ENCODE data around the gene MPPED2.

Gene MPPED2

DNA sequence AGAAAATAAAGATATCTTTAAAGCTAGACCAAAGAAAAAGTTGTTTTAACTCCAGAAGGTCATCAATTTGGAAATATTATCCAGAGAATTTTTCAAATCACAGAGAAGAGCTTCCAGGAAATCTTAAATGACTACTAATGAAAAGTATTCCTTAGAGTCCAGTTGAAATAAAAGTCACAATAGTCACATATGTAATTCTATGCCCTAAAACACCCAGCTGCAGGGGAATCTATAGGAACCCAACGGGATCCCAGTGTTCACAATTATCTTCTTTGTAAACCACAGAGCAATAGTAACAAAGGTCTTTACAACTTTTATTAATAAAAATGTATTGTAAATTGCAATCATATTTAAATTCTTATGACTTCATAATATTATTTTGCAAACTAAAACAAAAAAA lies 27.1 kb downstream of the MPPED2 start:
- no peak for TF ChIP-seq SIN3A (IDR thresholded peaks at IDR 0.05; ENCODE audit: borderline replicate concordance, insufficient read depth, low read length)

DNA sequence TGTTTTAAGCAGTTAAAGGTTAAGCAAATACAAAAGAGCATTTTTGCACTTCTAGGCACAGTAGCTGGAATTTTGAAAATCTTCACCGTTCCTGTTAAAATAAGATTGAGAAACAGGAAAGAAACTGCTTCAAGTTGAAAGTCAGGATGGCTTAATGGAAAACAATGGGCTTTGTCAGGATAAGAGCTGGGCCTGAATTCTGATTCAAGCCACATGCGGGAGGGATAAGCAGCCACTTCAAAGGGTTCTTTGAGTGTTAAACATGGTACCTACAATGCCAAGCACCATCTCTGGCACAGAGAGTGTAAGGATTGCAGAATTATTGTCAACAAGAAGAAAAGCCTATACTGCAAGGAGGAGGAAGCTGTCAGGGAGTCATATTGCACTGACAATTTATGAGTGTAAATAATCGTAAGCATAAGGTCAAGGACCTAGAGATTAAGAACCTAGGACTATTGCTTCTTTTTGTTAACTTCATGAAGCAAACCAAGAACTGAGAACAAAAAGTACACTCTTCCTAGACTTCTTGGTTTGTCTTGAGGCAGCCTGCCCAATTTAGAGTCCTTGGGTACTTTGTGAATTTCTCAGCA lies 32.5 kb downstream of the MPPED2 start:
- TF ChIP-seq, protein P1, sequence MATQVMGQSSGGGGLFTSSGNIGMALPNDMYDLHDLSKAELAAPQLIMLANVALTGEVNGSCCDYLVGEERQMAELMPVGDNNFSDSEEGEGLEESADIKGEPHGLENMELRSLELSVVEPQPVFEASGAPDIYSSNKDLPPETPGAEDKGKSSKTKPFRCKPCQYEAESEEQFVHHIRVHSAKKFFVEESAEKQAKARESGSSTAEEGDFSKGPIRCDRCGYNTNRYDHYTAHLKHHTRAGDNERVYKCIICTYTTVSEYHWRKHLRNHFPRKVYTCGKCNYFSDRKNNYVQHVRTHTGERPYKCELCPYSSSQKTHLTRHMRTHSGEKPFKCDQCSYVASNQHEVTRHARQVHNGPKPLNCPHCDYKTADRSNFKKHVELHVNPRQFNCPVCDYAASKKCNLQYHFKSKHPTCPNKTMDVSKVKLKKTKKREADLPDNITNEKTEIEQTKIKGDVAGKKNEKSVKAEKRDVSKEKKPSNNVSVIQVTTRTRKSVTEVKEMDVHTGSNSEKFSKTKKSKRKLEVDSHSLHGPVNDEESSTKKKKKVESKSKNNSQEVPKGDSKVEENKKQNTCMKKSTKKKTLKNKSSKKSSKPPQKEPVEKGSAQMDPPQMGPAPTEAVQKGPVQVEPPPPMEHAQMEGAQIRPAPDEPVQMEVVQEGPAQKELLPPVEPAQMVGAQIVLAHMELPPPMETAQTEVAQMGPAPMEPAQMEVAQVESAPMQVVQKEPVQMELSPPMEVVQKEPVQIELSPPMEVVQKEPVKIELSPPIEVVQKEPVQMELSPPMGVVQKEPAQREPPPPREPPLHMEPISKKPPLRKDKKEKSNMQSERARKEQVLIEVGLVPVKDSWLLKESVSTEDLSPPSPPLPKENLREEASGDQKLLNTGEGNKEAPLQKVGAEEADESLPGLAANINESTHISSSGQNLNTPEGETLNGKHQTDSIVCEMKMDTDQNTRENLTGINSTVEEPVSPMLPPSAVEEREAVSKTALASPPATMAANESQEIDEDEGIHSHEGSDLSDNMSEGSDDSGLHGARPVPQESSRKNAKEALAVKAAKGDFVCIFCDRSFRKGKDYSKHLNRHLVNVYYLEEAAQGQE (IDR thresholded peaks at IDR 0.05; ENCODE audit: insufficient read depth in 1 of 2, low read depth in 2 of 2, low read length in 2 of 2) = no peak
- TF ChIP-seq FOXP2 (optimal IDR thresholded peaks at IDR 0.05; ENCODE audit: borderline replicate concordance, extremely low read depth, extremely low read length, insufficient read depth) (no peak), SIN3A (IDR thresholded peaks at IDR 0.05; ENCODE audit: borderline replicate concordance, insufficient read depth, low read length) (no peak), TAF1 (IDR thresholded peaks at IDR 0.05; ENCODE audit: borderline replicate concordance, insufficient read depth, low read length) (no peak), POLR2AphosphoS5 (IDR thresholded peaks at IDR 0.05; ENCODE audit: low read depth, low read length) (no peak)

DNA sequence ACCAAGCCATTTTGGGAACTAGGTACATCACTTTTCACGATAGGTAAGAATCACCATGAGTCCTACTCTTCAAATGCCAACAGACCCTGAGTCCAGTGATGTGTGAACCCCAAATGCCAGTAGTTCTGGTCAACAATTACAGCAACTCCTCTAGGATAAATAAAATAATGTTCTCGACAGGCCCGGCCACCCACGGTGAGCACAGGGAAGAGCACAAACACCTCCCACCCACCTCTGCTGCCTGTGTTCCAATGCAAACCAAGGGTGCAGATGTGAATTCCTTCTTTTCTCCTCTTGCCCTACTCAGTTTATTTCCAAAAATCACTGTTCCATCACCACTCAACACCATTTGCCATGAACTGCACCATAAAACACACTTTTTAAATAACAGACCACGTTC lies 33.3 kb downstream of the MPPED2 start:
- TF ChIP-seq POLR2AphosphoS5 (IDR thresholded peaks at IDR 0.05; ENCODE audit: low read depth, low read length) (no peak), FOXP2 (optimal IDR thresholded peaks at IDR 0.05; ENCODE audit: borderline replicate concordance, extremely low read depth, extremely low read length, insufficient read depth) (no peak), SIN3A (IDR thresholded peaks at IDR 0.05; ENCODE audit: borderline replicate concordance, insufficient read depth, low read length) (no peak), TAF1 (IDR thresholded peaks at IDR 0.05; ENCODE audit: borderline replicate concordance, insufficient read depth, low read length) (no peak)
- TF ChIP-seq, protein P1 (IDR thresholded peaks at IDR 0.05; ENCODE audit: insufficient read depth in 1 of 2, low read depth in 2 of 2, low read length in 2 of 2) = no peak

- TF ChIP-seq POLR2AphosphoS5 (IDR thresholded peaks at IDR 0.05; ENCODE audit: low read depth, low read length) = no peak
- no peak for TF ChIP-seq FOXP2 (optimal IDR thresholded peaks at IDR 0.05; ENCODE audit: borderline replicate concordance, extremely low read depth, extremely low read length, insufficient read depth)
- TF ChIP-seq TAF1 (IDR thresholded peaks at IDR 0.05; ENCODE audit: borderline replicate concordance, insufficient read depth, low read length) = no peak
Measured at GRCh38 chr11:30550022-30550542, 36.1 kb downstream of the MPPED2 start.

DNA sequence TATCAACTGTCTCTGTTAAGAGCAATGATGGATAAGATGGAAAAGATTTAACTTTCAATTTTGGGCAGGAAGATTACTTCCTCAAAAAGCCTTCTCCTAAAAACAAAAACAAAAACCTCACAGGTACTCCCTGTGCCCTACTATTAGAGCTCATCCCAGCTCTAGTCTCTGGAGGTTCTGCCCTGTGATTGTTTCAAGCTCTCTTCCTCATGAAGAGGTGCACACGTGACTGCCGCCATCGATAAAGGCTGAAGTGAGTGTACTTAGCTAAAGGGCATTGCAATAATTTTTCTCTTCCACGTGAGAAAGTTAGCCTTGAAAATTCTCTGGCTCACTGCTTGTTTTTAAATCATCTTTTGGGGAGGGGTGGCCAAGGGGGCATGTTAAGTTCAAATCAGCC lies 36.6 kb downstream of the MPPED2 start:
- no peak for TF ChIP-seq SIN3A (IDR thresholded peaks at IDR 0.05; ENCODE audit: borderline replicate concordance, insufficient read depth, low read length)
- TF ChIP-seq, protein P1 (IDR thresholded peaks at IDR 0.05; ENCODE audit: insufficient read depth in 1 of 2, low read depth in 2 of 2, low read length in 2 of 2) = no peak
- no peak for TF ChIP-seq TAF1 (IDR thresholded peaks at IDR 0.05; ENCODE audit: borderline replicate concordance, insufficient read depth, low read length)
- no peak for TF ChIP-seq FOXP2 (optimal IDR thresholded peaks at IDR 0.05; ENCODE audit: borderline replicate concordance, extremely low read depth, extremely low read length, insufficient read depth)
- TF ChIP-seq POLR2AphosphoS5 (IDR thresholded peaks at IDR 0.05; ENCODE audit: low read depth, low read length) = no peak

DNA sequence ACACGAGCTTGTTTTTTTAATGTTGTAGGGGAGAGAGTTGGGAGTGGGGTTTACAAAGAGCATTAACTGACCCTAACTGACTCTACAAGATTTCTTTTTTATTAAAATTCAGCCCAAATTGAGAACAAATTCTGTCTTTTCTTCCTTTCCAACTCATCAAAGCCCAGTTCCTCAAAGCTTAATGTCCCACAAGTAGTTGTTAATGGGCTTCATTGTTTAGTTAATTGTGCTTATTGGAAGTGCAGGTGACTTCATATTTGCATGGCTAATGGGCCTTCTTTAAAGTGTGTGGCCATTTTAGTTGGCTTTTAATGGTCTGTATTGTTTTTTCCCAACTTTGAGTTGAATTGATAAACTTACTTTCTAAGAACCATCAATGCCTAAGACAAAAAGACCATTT lies 39.8 kb downstream of the MPPED2 start:
- TF ChIP-seq TAF1 (IDR thresholded peaks at IDR 0.05; ENCODE audit: borderline replicate concordance, insufficient read depth, low read length) = no peak
- no peak for TF ChIP-seq POLR2AphosphoS5 (IDR thresholded peaks at IDR 0.05; ENCODE audit: low read depth, low read length)
- TF ChIP-seq FOXP2 (optimal IDR thresholded peaks at IDR 0.05; ENCODE audit: borderline replicate concordance, extremely low read depth, extremely low read length, insufficient read depth) = no peak
- TF ChIP-seq, protein P1 (IDR thresholded peaks at IDR 0.05; ENCODE audit: insufficient read depth in 1 of 2, low read depth in 2 of 2, low read length in 2 of 2) = no peak
- TF ChIP-seq SIN3A (IDR thresholded peaks at IDR 0.05; ENCODE audit: borderline replicate concordance, insufficient read depth, low read length) = no peak

Measured in PFSK-1 (cell line).